ACHN (cell line): ENCODE results near the gene GRK5.
"Not testable (repeated sequence)": the region's sequence is repeated elsewhere in the genome, so short reads cannot be mapped to it uniquely, and the experiment has no call there.

ENCODE experiments used
- DNase-seq: peaks from one replicate; pipeline ENCODE4 v3.0.0-alpha.2; 2015
- in situ Hi-C: cut with HindIII; loops from 2 replicates; pipeline ENCODE4 v1.10.0; 2017; ENCODE audit warnings: low sequenced_read_pairs, low pct_ligation_motif_present, low pct_unique_long_range_greater_than_20kb

GRK5 gene

DNA sequence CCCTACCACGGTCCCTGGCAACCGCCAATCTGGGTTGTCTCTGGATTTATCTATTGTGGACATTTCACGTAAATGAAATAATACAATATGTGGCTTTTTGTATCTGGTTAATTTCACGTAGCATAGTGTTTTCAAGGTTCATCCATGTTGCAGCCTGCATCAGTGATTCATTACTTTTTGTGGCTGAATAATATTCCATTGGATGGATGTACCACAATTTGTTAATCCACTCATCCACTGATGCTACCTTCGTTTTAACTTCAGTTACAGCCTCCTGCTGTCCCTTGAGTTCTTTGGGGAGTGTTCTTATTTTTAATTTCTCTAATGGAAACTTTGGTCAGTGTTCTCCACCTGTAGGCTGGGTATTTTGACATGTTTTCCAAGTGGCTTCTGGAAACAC lies 49.5 kb downstream of the GRK5 start:
- no peak for DNase-seq
- in situ Hi-C loops = no loop called here

DNA sequence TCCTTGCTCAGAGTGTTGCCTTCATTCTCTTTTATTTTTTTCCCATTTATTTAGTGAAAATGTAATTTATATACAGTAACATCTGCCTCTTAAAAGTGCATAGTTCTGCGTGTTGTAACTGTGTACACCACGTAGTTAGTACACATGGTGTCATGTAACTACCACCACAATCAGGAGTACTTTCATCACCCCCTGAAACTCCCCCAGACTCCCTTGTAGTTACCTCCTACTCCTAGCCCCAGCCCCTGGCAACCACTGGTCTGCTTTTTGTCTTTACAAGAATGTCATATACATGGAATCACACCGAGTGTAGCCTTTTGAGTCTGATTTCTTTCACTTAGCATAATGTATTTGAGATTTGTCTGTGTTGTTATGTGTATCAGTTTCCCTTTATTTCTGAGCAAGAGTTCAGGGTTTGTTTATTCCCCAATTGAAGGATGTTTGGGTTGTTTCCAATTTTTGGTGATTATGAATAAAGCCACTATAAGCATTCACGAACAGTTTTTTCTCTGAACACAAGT lies 50.6 kb downstream of the GRK5 start:
- in situ Hi-C loops = no loop called here
- no peak for DNase-seq

DNA sequence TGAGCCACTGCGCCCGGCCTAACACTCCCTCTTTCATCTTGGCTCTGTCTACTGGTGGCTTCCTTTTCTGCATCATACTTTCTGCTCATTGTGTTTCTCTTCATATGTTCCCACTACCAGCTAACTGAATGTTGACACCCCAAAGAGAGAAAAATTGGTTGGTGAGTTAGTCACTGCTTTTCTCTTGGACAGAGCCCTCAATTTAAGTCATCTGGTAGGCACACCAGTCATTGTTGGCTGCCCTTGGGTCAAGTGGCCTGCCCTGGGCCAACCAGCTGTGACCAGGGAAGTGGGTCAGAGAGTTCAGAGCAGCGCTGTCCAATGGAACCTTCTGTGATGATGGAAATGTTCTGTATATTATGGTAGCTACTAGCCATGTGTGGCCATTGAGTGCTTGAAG lies 52.0 kb downstream of the GRK5 start:
- peak; percentile 22 for DNase-seq
- in situ Hi-C loops = no loop called here

DNA sequence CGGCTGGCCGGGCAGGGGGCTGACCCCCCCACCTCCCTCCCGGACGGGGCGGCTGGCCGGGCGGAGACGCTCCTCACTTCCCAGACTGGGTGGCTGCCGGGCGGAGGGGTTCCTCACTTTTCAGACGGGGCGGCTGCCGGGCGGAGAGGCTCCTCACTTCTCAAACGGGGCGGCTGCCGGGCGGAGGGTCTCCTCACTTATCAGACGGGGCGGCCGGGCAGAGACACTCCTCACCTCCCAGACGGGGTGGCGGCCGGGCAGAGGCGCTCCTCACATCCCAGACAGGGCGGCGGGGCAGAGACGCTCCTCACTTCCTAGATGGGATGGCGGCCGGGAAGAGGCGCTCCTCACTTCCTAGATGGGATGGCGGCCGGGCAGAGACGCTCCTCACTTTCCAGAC lies 53.6 kb downstream of the GRK5 start:
- in situ Hi-C loops, DNase-seq: not testable (repeated sequence)

DNA sequence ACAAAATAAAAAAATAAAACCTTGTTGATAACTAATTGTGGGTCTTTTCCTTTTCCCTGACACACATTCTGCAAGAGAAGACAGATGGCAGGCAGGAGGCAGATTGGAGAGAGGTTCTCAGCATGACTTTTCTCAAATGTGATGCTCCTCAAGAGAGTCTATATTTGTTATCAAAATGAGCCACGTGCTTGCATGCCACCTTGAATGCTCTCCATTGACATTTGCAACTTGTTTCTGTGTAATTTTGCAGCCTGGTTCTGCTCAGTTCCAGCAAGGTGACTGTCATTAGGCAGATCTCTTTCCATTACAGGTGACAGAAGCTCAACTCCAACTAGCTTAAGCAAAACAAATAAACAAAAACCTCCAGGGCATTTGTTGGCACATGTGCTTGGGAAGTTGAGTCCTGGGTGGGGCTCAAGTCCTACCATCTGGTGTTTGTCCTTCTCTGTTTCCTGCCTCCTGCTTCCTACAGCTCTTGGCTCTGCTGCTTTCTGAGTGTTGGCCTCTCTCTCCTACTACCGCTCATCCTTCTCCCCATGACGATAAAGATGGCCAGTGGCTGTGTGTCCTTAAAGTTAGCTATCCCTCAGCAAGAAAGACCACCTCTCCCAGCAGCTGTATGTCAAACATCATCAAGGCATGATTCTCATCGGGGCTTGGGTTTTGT lies 56.7 kb downstream of the GRK5 start:
- in situ Hi-C loops = no loop called here
- no peak for DNase-seq

DNA sequence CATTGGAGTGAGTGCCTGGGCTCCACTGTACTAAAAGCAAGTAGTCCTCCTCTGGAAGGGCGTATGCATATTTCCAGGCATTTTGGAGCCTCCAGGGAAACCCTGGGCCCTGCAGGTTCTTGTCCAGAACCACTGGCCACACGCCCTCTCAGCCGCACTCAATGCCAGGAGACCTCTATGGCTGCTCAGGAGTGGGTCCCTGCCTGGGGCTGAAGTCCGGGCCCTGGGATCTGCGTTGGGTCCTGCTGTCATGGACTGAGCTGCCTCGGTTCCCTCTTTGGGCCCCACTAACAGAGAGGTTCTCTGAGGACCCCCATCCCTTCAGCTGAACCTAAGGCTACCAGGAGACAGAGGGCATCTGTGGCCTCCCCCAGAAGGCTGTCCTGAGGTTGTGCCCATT lies 58.3 kb downstream of the GRK5 start:
- DNase-seq = no peak
- in situ Hi-C loops = no loop called here

DNA sequence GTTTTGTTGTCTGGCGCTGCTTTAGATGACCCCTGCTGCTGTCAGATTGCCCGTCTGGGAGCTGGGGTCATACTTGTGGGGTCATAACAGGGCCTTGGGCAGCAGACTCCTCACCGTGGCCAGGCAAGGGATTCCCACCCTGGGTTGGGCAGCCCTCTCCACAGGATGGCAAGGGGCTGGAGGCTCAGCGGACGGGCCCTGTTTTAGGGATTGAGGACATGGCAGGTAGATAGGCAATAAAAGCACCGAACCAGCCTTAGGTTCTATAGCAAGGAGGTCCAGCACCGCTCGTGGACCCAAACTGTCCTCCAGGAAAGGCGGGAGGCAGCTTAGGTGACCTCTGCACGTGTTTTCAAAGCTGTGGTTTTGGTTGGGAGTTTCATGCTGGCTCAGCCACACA lies 60.0 kb downstream of the GRK5 start:
- DNase-seq = no peak
- in situ Hi-C loops = no loop called here

DNA sequence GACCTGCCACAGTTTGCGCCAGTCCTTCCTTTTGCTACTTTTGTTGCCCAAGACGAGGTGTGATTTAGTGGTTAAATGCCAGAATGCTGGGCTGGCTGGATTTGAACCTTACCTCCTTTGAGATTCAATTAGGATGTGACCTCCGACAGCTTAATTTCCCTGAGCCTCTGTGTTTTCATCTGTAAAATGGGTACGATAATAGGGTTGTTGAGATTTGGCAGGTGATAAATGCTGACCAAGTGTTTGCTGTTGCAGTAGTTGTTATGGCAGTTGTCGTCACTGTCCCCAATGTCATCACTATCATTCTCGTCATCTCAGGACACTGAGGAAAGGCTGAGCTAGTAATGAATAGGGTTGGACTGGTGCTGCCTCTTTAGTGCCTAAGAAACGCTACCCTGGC lies 61.1 kb downstream of the GRK5 start:
- no peak for DNase-seq

DNA sequence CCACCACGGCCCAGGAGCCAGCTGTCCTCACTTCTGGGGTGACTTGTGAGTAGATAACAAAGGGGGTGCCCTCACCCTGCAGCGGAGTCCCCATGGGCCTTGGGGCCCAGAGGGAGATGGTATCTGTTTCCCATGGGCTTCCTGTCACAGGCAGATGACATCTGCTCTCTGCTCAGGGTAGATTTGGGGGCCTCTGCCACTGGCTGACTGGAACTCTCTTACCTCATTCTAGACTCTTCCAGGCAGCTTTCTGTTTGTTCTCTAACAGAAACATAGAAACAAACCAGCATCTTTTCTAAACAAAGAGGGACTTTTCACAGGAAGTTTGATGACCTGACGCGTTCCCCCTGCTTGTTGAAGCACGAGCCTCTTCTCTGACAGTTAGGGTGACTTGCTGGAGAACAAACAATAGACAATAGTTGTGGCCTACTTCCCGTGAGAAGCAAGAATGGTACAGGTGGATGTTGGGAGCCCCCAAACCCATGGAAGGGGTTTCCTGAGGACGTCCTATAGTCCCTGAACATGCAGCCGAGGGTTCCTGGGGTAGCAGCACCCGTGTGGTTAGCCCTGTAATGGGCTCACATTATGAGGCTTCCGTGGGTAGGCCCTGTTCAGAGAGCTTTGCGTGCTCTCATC lies 61.6 kb downstream of the GRK5 start:
- no peak for DNase-seq
- in situ Hi-C loops = no loop called here

More for the DNA sequence above, 61.1 kb downstream of the GRK5 start:
- in situ Hi-C loops = no loop called here

DNA sequence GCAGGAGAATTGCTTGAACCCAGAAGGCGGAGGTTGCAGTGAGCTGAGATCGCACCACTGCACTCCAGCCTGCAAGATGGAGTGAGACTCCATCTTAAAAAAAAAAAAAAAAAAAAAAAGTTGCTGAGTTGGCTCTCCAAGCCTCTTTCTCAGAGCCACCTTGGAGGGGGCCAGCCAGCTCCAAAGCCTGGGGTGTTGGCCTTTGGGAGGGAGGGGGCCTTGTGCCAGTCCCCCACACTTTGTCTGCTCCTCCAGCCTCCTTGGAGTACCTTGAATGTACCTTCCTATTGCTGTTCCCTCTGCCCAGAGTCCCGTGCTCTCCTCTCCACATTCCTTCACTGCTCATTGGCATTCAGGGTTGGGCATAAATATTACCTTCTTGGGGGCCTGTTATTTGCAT lies 62.4 kb downstream of the GRK5 start:
- in situ Hi-C loops = no loop called here
- DNase-seq = no peak

DNA sequence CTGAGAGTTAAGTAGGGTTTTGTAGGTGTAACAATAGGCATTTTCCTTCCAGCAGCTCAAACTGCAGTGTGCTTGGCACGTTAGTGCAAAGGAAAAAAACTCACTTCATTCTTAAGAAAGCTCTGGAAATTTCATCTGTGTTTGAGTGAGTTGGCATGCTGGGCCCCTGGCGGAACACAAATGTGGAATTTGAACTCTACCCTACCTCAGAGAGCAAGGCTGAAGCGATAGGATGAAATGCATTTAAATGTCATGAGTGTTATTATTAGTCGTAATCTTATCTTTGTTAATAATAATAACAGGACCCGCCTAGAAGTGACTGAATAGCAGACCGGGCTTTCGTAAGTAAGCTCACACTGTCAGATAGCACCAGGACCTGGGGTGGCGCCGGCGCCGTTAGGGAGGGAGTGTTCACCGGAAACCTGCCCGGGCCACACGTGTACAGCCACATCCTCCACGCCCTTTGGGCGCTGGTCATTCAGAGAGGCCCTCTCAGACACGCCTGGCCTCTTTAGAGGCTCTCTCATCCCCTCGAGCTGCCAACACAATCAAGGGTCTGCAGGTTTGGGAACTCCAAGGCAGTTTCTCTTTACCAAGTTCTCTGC lies 63.5 kb downstream of the GRK5 start:
- DNase-seq = peak; percentile 74
- in situ Hi-C loops = no loop called here

DNA sequence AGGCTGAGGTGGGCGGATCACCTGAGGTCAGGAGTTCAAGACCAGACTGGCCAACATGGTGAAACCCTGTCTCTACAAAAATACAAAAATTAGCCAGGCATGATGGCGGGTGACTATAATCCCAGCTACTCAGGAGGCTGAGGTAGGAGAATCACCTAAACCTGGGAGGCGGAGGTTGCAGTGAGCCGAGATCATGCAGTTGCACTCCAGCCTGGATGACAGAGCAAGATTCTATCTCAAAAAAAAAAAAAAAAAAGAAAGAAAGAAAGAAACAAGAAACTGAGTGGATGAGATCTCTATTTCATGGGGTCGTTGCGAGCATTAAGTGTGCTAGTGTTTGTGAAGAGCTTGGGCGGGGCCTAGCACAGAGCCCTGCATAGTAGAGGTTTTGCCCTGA lies 65.0 kb downstream of the GRK5 start:
- in situ Hi-C loops = not testable (repeated sequence)

DNA sequence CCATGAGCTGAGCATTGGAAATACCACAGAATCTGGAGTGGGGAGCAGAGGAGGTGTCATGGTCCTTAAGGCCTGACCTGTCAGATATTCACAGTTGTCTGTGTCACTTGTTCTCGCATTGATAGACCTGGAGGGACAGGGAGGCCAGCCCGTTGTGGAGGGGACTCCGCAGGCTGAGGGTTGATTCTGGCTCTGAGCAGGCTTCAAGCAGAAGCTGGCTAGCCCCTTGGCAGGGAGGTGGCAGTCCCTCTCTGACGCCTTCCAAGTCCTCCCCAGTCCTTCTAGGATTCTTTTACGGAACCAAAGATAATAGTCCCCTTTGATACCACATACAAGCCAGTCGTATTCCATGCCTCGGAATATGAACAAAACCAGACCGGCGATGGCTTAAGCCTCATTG lies 65.4 kb downstream of the GRK5 start:
- in situ Hi-C loops = no loop called here
- no peak for DNase-seq

More for the DNA sequence above, 65.0 kb downstream of the GRK5 start:
- DNase-seq = not testable (repeated sequence)

DNA sequence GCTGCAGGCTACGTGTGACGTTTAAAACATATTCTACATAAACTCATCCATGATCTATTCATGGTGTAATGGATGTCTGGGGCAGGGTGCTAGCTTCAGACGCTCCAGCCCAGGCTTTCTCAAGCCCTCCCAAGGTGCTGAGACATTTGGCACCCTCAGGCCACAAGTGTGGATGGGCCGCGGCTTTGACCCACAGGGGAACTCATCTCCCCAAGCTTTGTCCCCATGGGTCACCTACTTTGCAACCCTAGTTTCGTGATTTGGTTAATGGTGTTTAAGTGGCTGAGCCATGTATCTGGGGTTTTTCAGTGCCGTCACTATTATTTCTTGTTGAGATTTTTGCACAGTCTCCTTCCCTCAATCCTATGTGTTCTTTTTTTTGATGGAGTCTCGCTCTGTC lies 66.0 kb downstream of the GRK5 start:
- no peak for DNase-seq
- in situ Hi-C loops = no loop called here

DNA sequence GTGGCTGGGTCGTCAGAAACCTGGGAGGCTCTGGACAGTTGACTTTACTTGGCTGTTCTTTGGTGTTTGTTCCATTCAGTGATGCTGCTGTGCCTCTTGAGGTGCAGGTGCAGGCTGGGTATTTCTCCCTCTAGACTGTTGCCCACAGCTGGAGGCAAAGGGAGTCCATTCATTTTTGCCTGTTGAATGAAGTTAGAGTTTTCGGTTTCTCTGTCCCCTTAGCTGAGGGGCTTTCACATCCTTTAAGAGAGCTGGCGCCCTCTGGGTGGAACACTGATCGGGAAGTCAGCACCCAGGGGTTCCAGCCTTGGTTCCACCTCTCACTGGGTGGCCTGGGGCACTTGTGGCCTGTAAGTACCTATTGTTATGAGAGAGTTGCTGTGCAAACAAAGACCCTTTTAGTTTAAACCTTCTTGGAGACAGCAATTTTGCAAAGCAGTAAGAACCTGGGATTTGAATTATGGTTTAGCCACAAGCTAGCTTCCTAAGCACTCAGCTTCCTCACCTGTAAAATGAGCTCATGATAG lies 67.2 kb downstream of the GRK5 start:
- DNase-seq = no peak
- in situ Hi-C loops = no loop called here

DNA sequence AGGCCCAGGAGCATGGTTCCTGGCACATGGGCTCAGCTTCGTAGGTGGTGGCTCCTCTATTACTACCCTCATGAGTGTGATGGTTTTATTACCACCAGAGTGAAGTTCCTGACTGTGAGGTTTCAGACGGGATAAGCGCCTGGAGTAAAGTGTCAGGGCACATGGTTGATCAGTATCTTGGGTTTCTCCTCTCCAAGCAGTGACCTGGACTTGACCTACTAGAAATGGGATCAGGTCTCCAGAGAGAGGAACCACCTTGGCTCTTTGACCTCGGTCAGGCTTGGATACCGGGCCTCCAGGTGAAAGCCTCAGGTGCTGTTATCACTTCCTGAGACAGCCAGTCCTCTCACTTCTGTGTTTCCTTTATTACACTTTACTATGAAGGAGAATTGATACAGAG lies 67.7 kb downstream of the GRK5 start:
- in situ Hi-C loops = no loop called here
- DNase-seq = no peak

DNA sequence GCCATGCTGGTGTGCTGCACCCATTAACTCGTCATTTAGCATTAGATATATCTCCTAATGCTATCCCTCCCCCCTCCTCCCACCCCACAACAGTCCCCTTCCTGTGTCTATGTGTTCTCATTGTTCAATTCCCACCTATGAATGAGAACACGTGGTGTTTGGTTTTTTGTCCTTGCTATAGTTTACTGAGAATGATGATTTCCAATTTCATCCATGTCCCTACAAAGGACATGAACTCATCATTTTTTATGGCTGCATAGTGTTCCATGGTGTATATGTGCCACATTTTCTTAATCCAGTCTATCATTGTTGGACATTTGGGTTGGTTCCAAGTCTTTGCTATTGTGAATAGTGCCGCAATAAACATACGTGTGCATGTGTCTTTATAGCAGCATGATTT lies 68.8 kb downstream of the GRK5 start:
- in situ Hi-C loops, DNase-seq: not testable (repeated sequence)

DNA sequence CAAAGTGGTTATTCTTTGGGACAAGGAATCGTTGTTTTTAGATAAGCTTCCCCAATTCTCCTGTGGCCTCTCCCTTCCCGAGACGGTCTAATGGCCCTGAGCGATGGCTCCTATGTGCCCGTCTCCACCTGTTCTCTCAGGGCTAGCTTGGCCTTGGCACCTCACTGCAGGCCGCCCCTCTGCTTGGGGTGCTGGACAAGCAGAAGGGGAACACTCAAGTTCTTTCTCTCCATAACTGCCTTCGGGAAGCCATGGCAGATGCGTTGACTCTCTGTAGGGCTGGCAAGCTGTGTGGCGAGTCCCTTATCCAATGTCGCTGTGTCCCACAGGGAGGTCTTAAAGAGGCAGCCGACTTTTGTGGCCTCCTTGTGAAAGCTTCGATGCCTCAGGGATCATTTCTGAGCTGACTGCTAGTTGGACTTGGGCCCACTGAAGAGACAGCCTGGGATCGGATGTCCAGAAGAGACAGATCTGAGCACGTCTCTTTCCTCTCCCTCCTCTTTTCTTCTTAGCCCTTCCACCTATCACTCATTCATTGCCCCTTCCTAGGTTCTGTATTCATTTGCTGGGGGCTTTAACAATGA lies 70.8 kb downstream of the GRK5 start:
- in situ Hi-C loops = no loop called here
- no peak for DNase-seq

DNA sequence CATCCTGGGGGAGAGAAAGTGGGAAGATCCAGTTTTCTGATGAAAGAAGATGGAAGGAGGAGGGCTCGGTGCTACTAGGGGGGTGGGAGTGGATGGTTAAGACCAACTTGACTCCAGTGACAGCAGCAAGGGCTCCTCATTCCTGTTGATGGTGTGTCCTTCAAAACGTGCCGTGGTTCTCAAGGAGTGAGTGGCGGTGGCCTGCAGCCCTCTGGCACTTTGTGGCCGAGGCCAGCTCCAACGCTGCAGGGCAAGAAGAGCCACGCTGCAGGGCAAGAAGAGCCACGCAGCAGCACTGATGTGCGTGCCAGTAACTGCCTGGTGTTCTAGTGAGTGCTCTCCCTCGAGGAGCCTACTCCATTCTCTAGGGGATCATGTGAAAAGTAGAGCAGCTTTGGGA lies 72.1 kb downstream of the GRK5 start:
- in situ Hi-C loops = no loop called here
- DNase-seq = no peak
